HCT116 (cell line): Measurements from ENCODE around the gene CLDN2. TPM values are rescaled to one million over a fixed set of nuclear protein-coding genes. Genes with fewer than 3 reads are reported as not detected.

Source experiments
- ATAC-seq: fragments of 200-7000 bp; cut with Tn5 transposase; 2 replicates; pipeline ENCODE4 v1.9.1; 2020; ENCODE audit warnings: mild to moderate bottlenecking, moderate library complexity
- BruUV-seq: library from RNA; stranded (reverse); fragments of 400-500 nt; replicated peaks from 2 replicates; lab custom pipeline; 2021; lab: Mats Ljungman, UMichigan
- CTCF ChIA-PET: fragments of 300-600 bp; sonication (Branson Sonifier 250); formaldehyde crosslinking; loops from one replicate; lab custom pipeline; 2021; ENCODE audit warnings: antibody characterized with exemption; lab: Charles Lee
- POLR2A ChIA-PET: fragments of 300-600, 350-600 bp; sonication (Branson Sonifier 250); formaldehyde crosslinking; loops from one replicate; lab custom pipeline; 2021; ENCODE audit warnings: antibody characterized with exemption; lab: Charles Lee
- RAD21 ChIA-PET, 2 experiments: fragments of 300-600 bp; sonication (Branson Sonifier 250); formaldehyde crosslinking; loops; one replicate each; lab custom pipeline; 2023; ENCODE audit warnings: low total read pairs in 2 of 2; ENCODE audit not compliant: uncharacterized antibody in 2 of 2, unreplicated experiment in 2 of 2, low non-redundant PET in 1 of 2; lab: Charles Lee
- DNase-seq: peaks from one replicate; pipeline ENCODE4 v3.0.0-alpha.2; 2010; ENCODE audit warnings: low read depth, low spot score
- H2AFZ ChIP-seq: fragments of 200-600 bp; shearing (Covaris generic), sonication (generic); 2 replicates; pipeline ENCODE4 v1.6.1; 2017; ENCODE audit warnings: low read depth, mixed run types, mixed read lengths, antibody characterized with exemption, low read length; ENCODE audit not compliant: poor library complexity, severe bottlenecking
- H3K27ac ChIP-seq: 2 replicates; pipeline ENCODE4 v1.5.1; 2012; ENCODE audit warnings: low read depth, low read length
- H3K27me3 ChIP-seq: fragments of 200-600 bp; sonication (generic); 2 replicates; pipeline ENCODE4 v1.6.1; 2016; ENCODE audit warnings: mixed run types, low read length, mixed read lengths; ENCODE audit not compliant: insufficient read depth
- H3K36me3 ChIP-seq, 2 experiments: fragments of 200-500 bp in 1 of 2; fragments of 200-600 bp in 1 of 2; sonication (Bioruptor generic) in 1 of 2; sonication (generic) in 1 of 2; 2 replicates each; pipeline versions ENCODE4 v1.5.1 to v1.6.1; 2014 to 2016; ENCODE audit warnings: low read length in 2 of 2, inconsistent platforms in 1 of 2, mixed read lengths in 1 of 2, mixed run types in 1 of 2; ENCODE audit not compliant: insufficient read depth in 2 of 2, control insufficient read depth in 1 of 2
- H3K4me1 ChIP-seq, 2 experiments: fragments of 200-600 bp in 1 of 2; sonication (generic) in 1 of 2; 2 replicates each; pipeline versions ENCODE4 v1.5.1 to v1.6.1; 2012 to 2017; ENCODE audit warnings: low read length in 2 of 2, inconsistent platforms in 1 of 2, mild to moderate bottlenecking in 1 of 2, mixed read lengths in 1 of 2, mixed run types in 1 of 2, moderate library complexity in 1 of 2; ENCODE audit not compliant: insufficient read depth in 2 of 2, control insufficient read depth in 1 of 2
- H3K4me2 ChIP-seq: fragments of 200-600 bp; sonication (generic); 2 replicates; pipeline ENCODE4 v1.6.1; 2017; ENCODE audit warnings: mixed run types, low read length, mixed read lengths
- H3K4me3 ChIP-seq, 2 experiments: fragments of 200-600 bp in 1 of 2; sonication (generic) in 1 of 2; replicated peaks in 1 of 2; 2 replicates each; pipeline ENCODE4 v1.5.1; 2011 to 2016; ENCODE audit warnings: low read length in 2 of 2, control low read depth in 1 of 2, low read depth in 1 of 2, mild to moderate bottlenecking in 1 of 2, mixed read lengths in 1 of 2, mixed run types in 1 of 2
- H3K79me2 ChIP-seq: fragments of 200-600 bp; sonication (generic); 2 replicates; pipeline ENCODE4 v1.6.1; 2017; ENCODE audit warnings: mild to moderate bottlenecking, mixed run types, low read length, moderate library complexity, mixed read lengths; ENCODE audit not compliant: insufficient read depth
- H3K9ac ChIP-seq: fragments of 200-600 bp; sonication (generic); 2 replicates; pipeline ENCODE4 v1.6.1; 2016; ENCODE audit warnings: low read length, mixed read lengths
- H3K9me2 ChIP-seq: fragments of 200-600 bp; sonication (generic), shearing (Covaris generic); 2 replicates; pipeline ENCODE4 v1.6.1; 2017; ENCODE audit warnings: mixed run types, mild to moderate bottlenecking, moderate library complexity; ENCODE audit not compliant: insufficient read depth
- H3K9me3 ChIP-seq, 2 experiments: fragments of 200-500 bp in 1 of 2; fragments of 200-600 bp in 1 of 2; sonication (Bioruptor generic) in 1 of 2; sonication (generic) in 1 of 2; 2 replicates each; pipeline ENCODE4 v1.6.1; 2014 to 2017; ENCODE audit warnings: low read length in 2 of 2, mixed read lengths in 2 of 2, inconsistent platforms in 1 of 2, low read depth in 1 of 2, mild to moderate bottlenecking in 1 of 2, mixed run types in 1 of 2, moderate library complexity in 1 of 2; ENCODE audit not compliant: control insufficient read depth in 1 of 2, insufficient read depth in 1 of 2
- H4K20me1 ChIP-seq: fragments of 200-600 bp; sonication (generic), shearing (Covaris generic); 2 replicates; pipeline ENCODE4 v1.6.1; 2017; ENCODE audit warnings: mixed run types, mild to moderate bottlenecking, moderate library complexity; ENCODE audit not compliant: insufficient read depth
- CBX3 ChIP-seq: IDR thresholded peaks from 2 replicates; pipeline ENCODE4 v1.6.1; 2012; ENCODE audit warnings: low read depth
- CEBPB ChIP-seq: IDR thresholded peaks from 2 replicates; pipeline ENCODE4 v1.6.1; 2012; ENCODE audit warnings: low read depth
- CTCF ChIP-seq, 3 experiments: fragments of 200-600 bp in 1 of 3; sonication (generic) in 1 of 3; IDR thresholded peaks in 2 of 3; conservative IDR thresholded peaks in 1 of 3; 2 replicates each; pipeline ENCODE4 v1.5.1; 2012 to 2017; ENCODE audit warnings: low read depth in 2 of 3, low read length in 2 of 3, antibody characterized with exemption in 1 of 3, borderline replicate concordance in 1 of 3, control low read depth in 1 of 3, mild to moderate bottlenecking in 1 of 3, mixed read lengths in 1 of 3, mixed run types in 1 of 3, moderate library complexity in 1 of 3; ENCODE audit not compliant: insufficient read depth in 1 of 3
- ELF1 ChIP-seq: IDR thresholded peaks from 2 replicates; pipeline ENCODE4 v1.6.1; 2012; ENCODE audit warnings: low read depth, borderline replicate concordance
- EZH2 ChIP-seq: fragments of 200-600 bp; sonication (generic); IDR thresholded peaks from 2 replicates; pipeline ENCODE4 v1.6.1; 2017; ENCODE audit warnings: antibody characterized with exemption, mixed run types
- EZH2phosphoT487 ChIP-seq: fragments of 200-600 bp; IDR thresholded peaks from 2 replicates; pipeline ENCODE4 v1.6.1; 2018; ENCODE audit warnings: antibody characterized with exemption, borderline replicate concordance
- POLR2A ChIP-seq: IDR thresholded peaks from 2 replicates; pipeline ENCODE4 v1.7.0; 2011; ENCODE audit warnings: borderline replicate concordance; ENCODE audit not compliant: insufficient read depth, insufficient read length; ENCODE audit errors: extremely low read depth
- RAD21 ChIP-seq: IDR thresholded peaks from 2 replicates; pipeline ENCODE4 v1.6.1; 2012; ENCODE audit warnings: low read depth, mild to moderate bottlenecking
- SIN3A ChIP-seq: IDR thresholded peaks from 2 replicates; pipeline ENCODE4 v1.6.1; 2012; ENCODE audit warnings: low read depth
- SP1 ChIP-seq: IDR thresholded peaks from 2 replicates; pipeline ENCODE4 v1.6.1; 2012; ENCODE audit warnings: low read depth
- TCF7L2 ChIP-seq: IDR thresholded peaks from 2 replicates; pipeline ENCODE4 v1.7.0; 2011; ENCODE audit warnings: borderline replicate concordance, inconsistent platforms; ENCODE audit not compliant: insufficient read depth, insufficient read length; ENCODE audit errors: extremely low read depth
- ZBTB33 ChIP-seq: IDR thresholded peaks from 2 replicates; pipeline ENCODE4 v1.6.1; 2011; ENCODE audit warnings: mild to moderate bottlenecking, low read length, moderate library complexity; ENCODE audit not compliant: insufficient replicate concordance; ENCODE audit errors: extremely low read depth
- ZFX ChIP-seq: fragments of 450-650 bp; IDR thresholded peaks from 2 replicates; pipeline ENCODE4 v1.6.1; 2017
- intact Hi-C: fragments of 100-400 bp; cut with micrococcal nuclease; formaldehyde crosslinking; loops from 2 replicates; pipeline ENCODE4 v1.10.0; 2022
- total RNA-seq: library from RNA; stranded (reverse); gene quantifications from one replicate; pipeline ENCODE4 v1.2.1, GENCODE V29; 2021; ENCODE audit not compliant: unreplicated experiment

The CLDN2 gene
- total RNA-seq, 1 experiment from 2014 or later: 0.10 TPM

- ATAC-seq: no peak
- intact Hi-C loops: no loop called here
- ChIA-PET POLR2A (no interaction called here), CTCF (interaction anchor here (0.6 to 2.6 kb wide), 7 partner anchors 9 to 148 kb away, joined by 3 to 14 read pairs (median 3); no protein-coding TSS in a partner anchor), RAD21 (interaction anchor here (0.8 to 1.2 kb wide), 2 partner anchors 86 kb away, joined by 3 read pairs; no protein-coding TSS in a partner anchor)
- Histone ChIP-seq H3K9me2 (no peaks in the 10 kb centered on the region), H3K36me3 (no peaks in the 10 kb centered on the region), H4K20me1 (no peaks in the 10 kb centered on the region), H3K9me3 (no peaks in the 10 kb centered on the region), H3K27me3 (no peaks in the 10 kb centered on the region), H3K4me2 (no peak overlapping the region), H3K4me1 (no peaks in the 10 kb centered on the region), H3K79me2 (no peaks in the 10 kb centered on the region), H3K27ac (no peak overlapping the region), H3K4me3 (no peak overlapping the region), H3K9ac (no peak overlapping the region), H2AFZ (no peak overlapping the region)
- DNase-seq: no peak
- TF ChIP-seq ELF1 (no peak), POLR2A (no peak), EZH2phosphoT487 (no peak), SIN3A (no peak), SP1 (no peak), CTCF (IDR thresholded peaks at IDR 0.05 in 2 of 3, conservative IDR thresholded peaks at IDR 0.05 in 1 of 3; ENCODE audit: borderline replicate concordance in 1 of 3, insufficient read depth in 1 of 3, low read depth in 2 of 3, low read length in 2 of 3) (peak; percentile 23 to 54 (median 36); a peak in 3 of 6 replicates), CBX3 (no peak), RAD21 (peak; percentile 59), ZBTB33 (no peak), CEBPB (0 out of 2 replicates have a peak, but pooled peaks have one; percentile 17), ZFX (no peak), EZH2 (no peak), TCF7L2 (no peak)
- BruUV-seq: no TSS peak
Observed at GRCh38 chrX:106874075-106874474, 46.1 kb upstream of the CLDN2 start.
